SK-N-MC (cell line): ENCODE data around the gene MARCHF2.

Experiments used
- EZH2 ChIP-seq: fragments of 200-600 bp; sonication (generic); IDR thresholded peaks from one replicate; pipeline ENCODE4 v1.6.1; 2017; ENCODE audit warnings: antibody characterized with exemption
- POLR2AphosphoS5 ChIP-seq: IDR thresholded peaks from 2 replicates; pipeline ENCODE4 v1.6.1; 2012; ENCODE audit warnings: mild to moderate bottlenecking, low read depth, low read length, borderline replicate concordance

GRCh38 chr19:8466018-8466417, 52.9 kb downstream of the MARCHF2 start:
- TF ChIP-seq POLR2AphosphoS5 (no peak), EZH2 (no peak)
